ENCODE results near the gene UBTD2.
"Not testable (repeated sequence)": the region's sequence is repeated elsewhere in the genome, so short reads cannot be mapped to it uniquely, and the experiment has no call there.

The UBTD2 gene

GRCh38 chr5:172213126-172213525 lies 70.4 kb downstream of the UBTD2 start:
- H3K36me3 ChIP-seq = peaks cover 16 to 30% (median 28%) of the 10 kb centered on the region in 3 donors
- intact Hi-C loops (cut with DNase I; ENCODE audit: low total_unique reads) = no loop called here
- no peak for DNase-seq
- no peak overlapping the region for H3K27ac ChIP-seq
- no peaks in the 10 kb centered on the region for H3K4me1 ChIP-seq
- no peaks in the 10 kb centered on the region for H3K9me3 ChIP-seq
- H3K27me3 ChIP-seq = no peaks in the 10 kb centered on the region
- TF ChIP-seq CTCF (IDR thresholded peaks at IDR 0.05) = no peak
- no peak overlapping the region for H3K4me3 ChIP-seq

- Histone ChIP-seq H3K4me3 (no peak overlapping the region), H3K9me3 (no peaks in the 10 kb centered on the region), H3K27me3 (no peaks in the 10 kb centered on the region), H3K4me1 (no peaks in the 10 kb centered on the region), H3K36me3 (peaks cover 16 to 30% (median 28%) of the 10 kb centered on the region in 3 donors), H3K27ac (no peak overlapping the region)
- no peak for DNase-seq
- no peak for TF ChIP-seq CTCF (IDR thresholded peaks at IDR 0.05)
- intact Hi-C loops (cut with DNase I; ENCODE audit: low total_unique reads) = no loop called here
Observed at GRCh38 chr5:172211676-172212075, 71.9 kb downstream of the UBTD2 start.

GRCh38 chr5:172209714-172210113 lies 73.8 kb downstream of the UBTD2 start:
- TF ChIP-seq CTCF (IDR thresholded peaks at IDR 0.05) = no peak
- DNase-seq = no peak
- intact Hi-C loops (cut with DNase I; ENCODE audit: low total_unique reads) = no loop called here
- no peaks in the 10 kb centered on the region for H3K27me3 ChIP-seq
- H3K36me3 ChIP-seq = peaks cover 16 to 30% (median 28%) of the 10 kb centered on the region in 3 donors
- H3K4me3 ChIP-seq = no peak overlapping the region
- no peaks in the 10 kb centered on the region for H3K9me3 ChIP-seq
- no peaks in the 10 kb centered on the region for H3K4me1 ChIP-seq
- H3K27ac ChIP-seq = no peak overlapping the region

- H3K9me3 ChIP-seq = no peaks in the 10 kb centered on the region
- no peak overlapping the region for H3K4me3 ChIP-seq
- H3K4me1 ChIP-seq = no peaks in the 10 kb centered on the region
- intact Hi-C loops (cut with DNase I; ENCODE audit: low total_unique reads) = no loop called here
- peaks cover 16 to 28% (median 22%) of the 10 kb centered on the region in 3 donors for H3K36me3 ChIP-seq
- no peak overlapping the region for H3K27ac ChIP-seq
- DNase-seq = no peak
- no peak for TF ChIP-seq CTCF (IDR thresholded peaks at IDR 0.05)
- no peaks in the 10 kb centered on the region for H3K27me3 ChIP-seq
Observed at GRCh38 chr5:172207511-172207910, 76.1 kb downstream of the UBTD2 start.

GRCh38 chr5:172205984-172206383 lies 77.6 kb downstream of the UBTD2 start:
- DNase-seq; intact Hi-C loops (cut with DNase I; ENCODE audit: low total_unique reads); H3K27me3 ChIP-seq; H3K27ac ChIP-seq; H3K9me3 ChIP-seq; H3K4me1 ChIP-seq; H3K4me3 ChIP-seq: not testable (repeated sequence)
- peaks cover 9 to 16% (median 9%) of the 10 kb centered on the region in 3 donors for H3K36me3 ChIP-seq

- Histone ChIP-seq H3K4me1 (no peaks in the 10 kb centered on the region), H3K27me3 (no peaks in the 10 kb centered on the region), H3K36me3 (no peaks in the 10 kb centered on the region), H3K27ac (no peak overlapping the region), H3K4me3 (no peak overlapping the region), H3K9me3 (no peaks in the 10 kb centered on the region)
- no peak for DNase-seq
- TF ChIP-seq CTCF (IDR thresholded peaks at IDR 0.05) = no peak
- intact Hi-C loops (cut with DNase I; ENCODE audit: low total_unique reads) = no loop called here
Observed at GRCh38 chr5:172200476-172200875, 83.1 kb downstream of the UBTD2 start.

Data from tibial artery (tissue), 4 donors.